Smooth muscle cell of the brain vasculature (primary cell): ENCODE measurements around the gene PDCD1.
"Not testable (repeated sequence)": the region's sequence is repeated elsewhere in the genome, so short reads cannot be mapped to it uniquely, and the experiment has no call there.

Source experiments
- DNase-seq: peaks from one replicate; pipeline ENCODE4 v3.0.0-alpha.2; 2012; ENCODE audit warnings: low read depth, low spot score

PDCD1 gene

GRCh38 chr2:241834527-241835210 is 24.0 kb downstream of the PDCD1 start:
- no peak for DNase-seq

DNA sequence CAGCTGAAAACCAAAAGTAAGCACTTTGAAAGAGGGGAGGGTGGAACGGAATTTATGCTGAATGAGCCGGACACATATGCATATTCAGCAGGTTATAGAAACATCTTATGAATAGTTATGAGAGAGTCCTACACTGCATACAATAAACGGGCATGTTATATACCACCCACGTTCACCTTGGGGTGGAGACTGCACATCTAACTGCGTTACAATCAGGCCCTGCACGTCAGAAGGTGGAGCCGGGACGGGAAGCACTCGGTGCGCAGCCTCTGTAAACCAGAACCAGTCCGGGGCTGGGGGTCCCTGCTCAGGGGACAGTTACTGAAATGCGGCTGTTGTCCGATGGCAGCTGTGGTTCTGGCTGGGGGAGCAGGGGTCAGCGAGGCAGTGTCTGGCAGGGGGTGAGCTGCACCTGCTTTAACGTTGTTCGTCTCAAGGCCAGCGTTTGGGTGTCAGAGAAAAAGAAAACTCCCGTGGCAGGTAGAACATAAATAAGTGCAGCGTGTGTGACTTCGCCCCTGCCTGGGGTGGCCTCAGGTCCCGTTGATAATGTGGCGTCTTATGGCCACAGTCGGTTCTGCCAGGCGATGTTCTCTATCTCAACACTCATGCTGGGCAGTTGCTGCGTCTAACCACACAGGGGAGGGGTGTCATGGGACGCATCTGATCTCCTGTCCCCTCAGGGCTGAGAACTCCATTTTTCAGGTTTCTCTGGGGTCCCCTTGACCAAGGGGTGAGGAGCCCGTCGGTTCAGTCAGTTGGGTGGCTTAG is 24.8 kb downstream of the PDCD1 start:
- not testable (repeated sequence) for DNase-seq

- no peak for DNase-seq
Measured at GRCh38 chr2:241833101-241833663, 25.5 kb downstream of the PDCD1 start.

- no peak for DNase-seq
Measured at GRCh38 chr2:241827394-241827793, 31.3 kb downstream of the PDCD1 start.

DNA sequence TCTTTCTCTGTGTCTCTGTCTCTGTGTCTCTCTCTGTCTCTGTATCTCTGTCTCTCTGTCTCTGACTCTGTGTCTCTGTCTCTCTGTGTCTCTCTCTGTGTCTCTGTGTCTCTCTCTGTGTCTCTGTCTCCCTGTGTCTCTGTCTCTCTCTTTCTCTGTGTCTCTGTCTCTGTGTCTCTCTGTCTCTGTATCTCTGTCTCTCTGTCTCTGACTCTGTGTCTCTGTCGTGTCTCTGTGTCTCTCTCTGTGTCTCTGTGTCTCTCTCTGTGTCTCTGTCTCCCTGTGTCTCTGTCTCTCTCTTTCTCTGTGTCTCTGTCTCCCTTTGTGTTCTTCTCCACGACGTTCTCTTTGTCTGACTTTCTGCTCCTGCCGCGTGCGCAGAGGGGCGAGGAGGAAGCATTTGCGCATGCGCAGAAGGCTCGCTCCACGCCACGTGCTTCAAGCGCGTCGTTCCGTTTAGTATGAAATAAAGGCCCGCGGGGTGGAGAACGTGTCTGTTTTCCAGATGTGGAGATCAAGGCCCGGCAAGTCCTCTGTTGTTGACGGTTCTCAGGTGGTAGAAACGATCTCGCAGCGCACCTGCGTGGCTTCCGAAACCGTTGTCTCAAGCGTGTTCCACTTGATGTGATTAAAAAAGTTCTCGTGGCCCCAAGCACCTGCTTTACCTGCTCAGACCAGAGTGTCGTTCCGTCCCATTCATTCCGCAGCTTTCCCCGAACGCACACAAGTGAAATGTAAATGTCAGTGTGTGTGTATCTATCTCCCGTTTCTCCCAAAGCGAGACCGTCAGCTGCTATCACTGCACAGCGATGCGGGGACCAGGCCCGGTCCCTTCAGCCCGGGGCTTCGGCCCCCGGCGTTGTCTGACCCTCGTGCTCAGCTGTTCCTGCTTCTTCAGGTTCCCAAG is 34.9 kb downstream of the PDCD1 start:
- DNase-seq = not testable (repeated sequence)

DNA sequence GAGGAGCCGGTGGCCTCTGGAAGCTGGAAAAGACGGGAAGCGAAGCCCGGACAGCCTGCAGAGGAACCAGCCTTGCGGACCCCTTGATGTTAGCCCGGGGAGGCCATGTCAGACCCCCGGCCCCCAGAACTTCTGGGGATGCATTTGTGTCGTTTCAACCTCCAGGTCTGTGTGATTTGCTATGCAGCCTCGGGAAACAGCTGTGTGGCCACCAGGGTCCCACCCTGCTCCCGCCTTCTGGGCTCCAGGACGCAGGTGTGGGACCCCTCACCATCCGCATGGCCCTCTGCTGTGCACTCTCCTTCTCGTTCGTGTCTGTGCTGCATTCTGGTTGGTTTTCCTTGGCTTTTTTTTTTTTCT is 36.5 kb downstream of the PDCD1 start:
- no peak for DNase-seq

DNA sequence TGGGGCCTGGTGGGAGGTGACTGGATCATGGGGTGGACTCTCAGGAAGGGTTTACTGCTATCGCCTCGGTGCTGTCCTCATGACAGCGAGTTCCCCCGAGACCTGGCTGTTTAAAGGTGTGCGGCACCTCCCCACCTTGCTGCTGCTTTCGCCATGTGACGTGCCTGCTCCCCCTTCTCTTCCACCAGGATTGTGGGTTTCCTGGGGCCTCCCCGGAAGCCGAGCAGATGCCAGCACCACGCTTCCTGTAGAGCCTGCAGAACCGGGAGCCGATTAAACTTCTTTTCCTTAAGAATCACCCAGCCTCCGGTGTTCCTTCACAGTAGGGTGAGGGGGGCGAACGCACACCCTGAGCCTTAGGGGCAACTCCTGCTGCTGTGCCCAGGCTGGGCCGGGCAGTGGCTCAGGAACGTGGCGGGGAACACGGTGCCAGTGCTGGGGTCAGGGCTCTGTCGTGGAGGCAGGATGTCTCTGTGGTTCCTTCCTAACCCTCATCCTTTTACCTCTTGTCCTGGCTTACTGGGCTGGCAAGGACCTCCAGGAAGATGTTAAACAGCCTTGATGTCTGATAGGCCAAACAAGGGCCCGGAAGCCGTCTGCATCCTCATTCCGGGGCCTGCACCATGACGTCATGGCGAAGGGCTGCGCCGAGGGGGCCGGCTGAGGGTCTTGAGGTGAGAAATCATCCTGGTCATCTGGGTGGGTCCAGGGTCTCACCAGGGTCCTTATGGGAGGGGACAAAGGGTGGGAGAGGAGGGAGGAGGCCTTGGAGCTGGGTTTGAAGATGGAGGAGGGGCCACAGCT is 37.0 kb downstream of the PDCD1 start:
- no peak for DNase-seq

- DNase-seq = no peak
Measured at GRCh38 chr2:241820625-241821384, 37.9 kb downstream of the PDCD1 start.

DNA sequence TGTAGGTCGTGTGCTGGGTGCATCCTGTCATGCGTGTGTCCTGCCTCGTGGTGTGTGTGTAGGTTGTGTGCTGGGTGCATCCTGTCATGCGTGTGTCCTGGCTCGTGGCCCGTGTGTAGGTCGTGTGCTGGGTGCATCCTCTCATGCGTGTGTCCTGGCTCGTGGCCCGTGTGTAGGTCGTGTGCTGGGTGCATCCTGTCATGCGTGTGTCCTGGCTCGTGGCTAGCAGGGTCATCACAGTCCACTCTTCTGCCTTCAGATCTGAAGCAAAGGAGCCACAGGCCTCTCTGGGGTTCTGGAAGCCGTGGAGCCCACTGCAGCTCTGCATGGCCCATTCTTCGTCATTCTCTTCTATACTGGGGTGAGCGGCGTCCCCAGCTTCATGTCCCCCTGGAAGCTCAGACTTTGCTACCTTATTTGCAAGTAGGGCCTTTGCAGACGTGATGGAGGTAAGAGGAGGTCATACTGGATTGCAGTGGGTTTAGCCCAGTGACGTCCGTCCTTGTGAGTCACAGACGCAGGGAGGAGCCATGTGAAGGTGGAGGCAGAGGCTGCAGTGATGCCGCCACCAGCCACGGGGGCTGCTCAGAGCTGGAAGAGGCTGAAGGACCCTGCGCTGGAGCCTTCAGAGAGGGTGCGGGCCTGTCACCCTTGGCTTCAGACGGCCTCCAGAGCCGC is 38.6 kb downstream of the PDCD1 start:
- not testable (repeated sequence) for DNase-seq

- no peak for DNase-seq
Measured at GRCh38 chr2:241818943-241819270, 39.8 kb downstream of the PDCD1 start.

DNA sequence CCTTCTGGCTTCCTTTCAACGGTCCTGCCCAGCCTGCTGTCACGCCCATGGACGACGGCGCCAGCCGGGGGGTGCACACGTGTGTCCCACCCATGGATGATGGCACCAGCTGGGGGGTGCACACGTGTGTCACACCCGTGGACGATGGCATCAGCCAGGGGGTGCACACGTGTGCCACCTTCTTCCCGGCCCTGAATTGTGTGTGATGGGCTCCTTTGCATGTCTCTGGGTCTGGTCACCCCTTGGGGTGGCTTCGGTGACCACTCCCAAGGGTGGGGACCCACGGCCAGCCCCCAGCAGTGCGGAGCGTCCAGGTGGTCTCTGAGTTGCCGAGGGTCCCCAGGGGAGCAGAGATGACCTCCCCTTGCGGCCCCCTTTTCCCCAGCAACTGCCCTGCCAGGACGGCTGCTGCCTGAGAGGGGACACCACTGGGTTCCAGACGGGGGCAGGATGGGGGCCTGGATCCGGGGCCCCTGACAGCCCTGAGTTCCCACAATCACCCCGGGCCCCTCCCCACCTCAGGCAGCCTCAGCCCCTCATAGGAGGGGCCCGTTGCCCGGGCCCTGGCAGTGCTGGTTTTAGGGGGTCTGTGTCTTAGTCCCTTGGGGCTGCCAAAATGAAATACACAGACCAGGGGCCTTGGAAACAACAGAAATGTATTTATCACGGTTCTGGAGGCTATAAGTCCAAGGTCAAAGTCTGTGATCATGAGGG is 40.3 kb downstream of the PDCD1 start:
- no peak for DNase-seq

- not testable (repeated sequence) for DNase-seq
Measured at GRCh38 chr2:241817821-241818215, 40.9 kb downstream of the PDCD1 start.

GRCh38 chr2:241817126-241817820 is 41.4 kb downstream of the PDCD1 start:
- DNase-seq = no peak

GRCh38 chr2:241816431-241817121 is 42.1 kb downstream of the PDCD1 start:
- DNase-seq = no peak

GRCh38 chr2:241815477-241816430 is 42.9 kb downstream of the PDCD1 start:
- DNase-seq = no peak

DNA sequence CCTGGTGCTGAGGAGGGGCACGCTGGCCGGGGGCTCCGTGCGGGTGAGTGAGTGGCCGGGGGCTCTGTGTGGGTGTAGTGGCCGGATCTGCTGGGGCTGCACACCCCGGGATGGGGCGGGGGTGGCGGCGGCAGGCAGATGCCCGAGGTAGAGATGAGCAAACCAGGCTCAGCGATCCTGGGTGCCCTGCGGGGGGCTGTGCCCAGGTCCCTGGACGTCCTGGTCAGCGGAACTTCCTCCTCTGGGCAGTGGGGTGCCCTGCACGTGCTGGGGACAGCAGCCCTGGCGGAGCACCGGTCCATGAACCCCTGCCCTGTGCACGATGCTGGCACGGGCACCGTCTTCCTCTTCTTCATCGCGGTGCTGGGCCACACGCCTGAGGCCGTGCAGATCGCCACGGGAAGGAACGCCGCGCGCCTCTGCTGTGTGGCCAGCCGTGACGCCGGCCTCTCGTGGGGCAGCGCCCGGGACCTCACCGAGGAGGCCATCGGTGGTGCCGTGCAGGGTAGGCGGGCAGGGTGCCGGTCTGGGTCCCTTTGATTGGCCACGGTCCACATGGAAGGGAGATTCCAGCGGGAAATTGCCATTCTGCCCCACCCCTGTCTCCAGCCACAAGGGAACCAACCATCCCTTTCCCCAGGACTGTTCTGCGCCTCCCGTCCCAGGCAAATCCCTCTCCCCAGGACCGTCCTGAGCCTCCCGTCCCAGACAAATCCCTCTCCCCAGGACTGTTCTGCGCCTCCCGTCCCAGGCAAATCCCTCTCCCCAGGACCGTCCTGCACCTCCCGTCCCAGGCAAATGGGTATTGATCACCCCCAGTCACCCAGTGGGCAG is 43.8 kb downstream of the PDCD1 start:
- no peak for DNase-seq
